HG02763 (cell line): Measurements from ENCODE around the gene RUNX1.

ENCODE experiments used
- ATAC-seq: cut with Tn5 transposase; IDR thresholded peaks from one replicate; pipeline ENCODE4 v1.9.1; 2021; ENCODE audit warnings: mild to moderate bottlenecking, moderate library complexity; ENCODE audit not compliant: unreplicated experiment

Gene RUNX1

GRCh38 chr21:35062016-35062415, 12.9 kb upstream of the RUNX1 start:
- ATAC-seq = no peak

GRCh38 chr21:35059742-35060141, 10.6 kb upstream of the RUNX1 start:
- no peak for ATAC-seq

GRCh38 chr21:35058058-35058457, 9.0 kb upstream of the RUNX1 start:
- ATAC-seq = no peak

- no peak for ATAC-seq
Measured at GRCh38 chr21:35057428-35057827, 8.3 kb upstream of the RUNX1 start.

- no peak for ATAC-seq
Measured at GRCh38 chr21:35053356-35054096, 4.4 kb upstream of the RUNX1 start.

GRCh38 chr21:35052801-35053200, 3.7 kb upstream of the RUNX1 start:
- ATAC-seq = no peak

GRCh38 chr21:35051287-35051818, 2.3 kb upstream of the RUNX1 start:
- ATAC-seq = peak; percentile 26

GRCh38 chr21:35050348-35051286, 1.5 kb upstream of the RUNX1 start:
- no peak for ATAC-seq

- ATAC-seq = no peak
Measured at GRCh38 chr21:35048183-35048601, 910 bp downstream of the RUNX1 start.

- no peak for ATAC-seq
Measured at GRCh38 chr21:35046880-35047229, 2.2 kb downstream of the RUNX1 start.

GRCh38 chr21:35046263-35046624, 2.9 kb downstream of the RUNX1 start:
- no peak for ATAC-seq

- ATAC-seq = no peak
Measured at GRCh38 chr21:35045542-35046262, 3.4 kb downstream of the RUNX1 start.

- ATAC-seq = no peak
Measured at GRCh38 chr21:35044770-35045541, 4.1 kb downstream of the RUNX1 start.

- no peak for ATAC-seq
Measured at GRCh38 chr21:35044128-35044527, 5.0 kb downstream of the RUNX1 start.

GRCh38 chr21:35043549-35043948, 5.6 kb downstream of the RUNX1 start:
- no peak for ATAC-seq

GRCh38 chr21:35042836-35043235, 6.3 kb downstream of the RUNX1 start:
- ATAC-seq = no peak

GRCh38 chr21:35041881-35042280, 7.2 kb downstream of the RUNX1 start:
- ATAC-seq = no peak

GRCh38 chr21:35041122-35041521, 8.0 kb downstream of the RUNX1 start:
- no peak for ATAC-seq

- no peak for ATAC-seq
Measured at GRCh38 chr21:35039595-35040289, 9.4 kb downstream of the RUNX1 start.

GRCh38 chr21:35038772-35039319, 10.3 kb downstream of the RUNX1 start:
- ATAC-seq = no peak
